ENCODE data around the gene NPAS3. TPM values are rescaled to one million over a fixed set of nuclear protein-coding genes. Genes with fewer than 3 reads are reported as not detected.

NPAS3 gene
- total and polyA plus RNA-seq, 2 of the 13 experiments (the other 11 are each of a cell fraction or from before 2014, with no cell fraction given): not detected

GRCh38 chr14:33685026-33685425 is 746.3 kb downstream of the NPAS3 start:
- H3K79me2 ChIP-seq (ENCODE audit: insufficient read depth, low read length): no peaks in the 10 kb centered on the region
- H3K9ac ChIP-seq (ENCODE audit: insufficient read depth, low read depth, low read length): no peak overlapping the region
- FAIRE-seq (no peak), DNase-seq (ENCODE audit: low spot score) (no peak), ATAC-seq (no peak)
- in situ Hi-C loops (cut with HindIII; ENCODE audit: extremely low pct_ligation_motif_present, low pct_unique_long_range_greater_than_20kb): no loop called here
- BruUV-seq (replicated peaks): no TSS peak
- H2AFZ ChIP-seq (ENCODE audit: low read length): no peak overlapping the region
- H4K20me1 ChIP-seq (ENCODE audit: insufficient read depth, low read length): no peaks in the 10 kb centered on the region
- POLR2A ChIA-PET: no interaction called here
- H3K9me3 ChIP-seq (ENCODE audit: low read length): no peaks in the 10 kb centered on the region
- no peaks in the 10 kb centered on the region for H3K36me3 ChIP-seq (replicated peaks in 1 of 2; ENCODE audit: control insufficient read depth in 1 of 2, insufficient read depth in 2 of 2, low read length in 2 of 2)
- WGBS (ENCODE audit: low lambda C conversion rate): 19% methylated on average over 9 of the region's 9 CpGs
- intact Hi-C loops (cut with micrococcal nuclease; ENCODE audit: unreplicated experiment): no loop called here
- H3K27ac ChIP-seq (ENCODE audit: extremely low read length, insufficient read depth, low read length): no peak overlapping the region
- no peak overlapping the region for H3K4me2 ChIP-seq (ENCODE audit: low read depth, low read length)
- no peak overlapping the region for H3K4me3 ChIP-seq (replicated peaks in 1 of 3; ENCODE audit: insufficient read depth in 1 of 3, low read depth in 2 of 3, low read length in 3 of 3)
- H3K4me1 ChIP-seq (ENCODE audit: insufficient read depth, low read length): no peaks in the 10 kb centered on the region
- no peaks in the 10 kb centered on the region for H3K27me3 ChIP-seq (ENCODE audit: control insufficient read depth in 1 of 2, insufficient read depth in 2 of 2, low read length in 2 of 2)
- TF ChIP-seq TRAFD1 (CRISPR knock-in tag; IDR thresholded peaks at IDR 0.05; ENCODE audit: borderline replicate concordance) (no peak), CREB1 (IDR thresholded peaks at IDR 0.05) (peak; percentile 45; the same call in 1 of the 2 replicates), CREB1 (CRISPR knock-in tag; IDR thresholded peaks at IDR 0.05) (no peak)
- CTCF ChIA-PET (ENCODE audit: low intra/inter-chr PET ratio, low total read pairs): no interaction called here

- in situ Hi-C loops (cut with HindIII; ENCODE audit: extremely low pct_ligation_motif_present, low pct_unique_long_range_greater_than_20kb): no loop called here
- Histone ChIP-seq H3K4me2 (ENCODE audit: low read depth, low read length) (no peak overlapping the region), H3K36me3 (replicated peaks in 1 of 2; ENCODE audit: control insufficient read depth in 1 of 2, insufficient read depth in 2 of 2, low read length in 2 of 2) (no peaks in the 10 kb centered on the region), H3K79me2 (ENCODE audit: insufficient read depth, low read length) (no peaks in the 10 kb centered on the region), H3K9ac (ENCODE audit: insufficient read depth, low read depth, low read length) (no peak overlapping the region), H3K4me1 (ENCODE audit: insufficient read depth, low read length) (no peaks in the 10 kb centered on the region), H2AFZ (ENCODE audit: low read length) (no peak overlapping the region), H3K9me3 (ENCODE audit: low read length) (no peaks in the 10 kb centered on the region), H3K4me3 (replicated peaks in 1 of 3; ENCODE audit: insufficient read depth in 1 of 3, low read depth in 2 of 3, low read length in 3 of 3) (no peak overlapping the region), H3K27ac (ENCODE audit: extremely low read length, insufficient read depth, low read length) (no peak overlapping the region), H3K27me3 (ENCODE audit: control insufficient read depth in 1 of 2, insufficient read depth in 2 of 2, low read length in 2 of 2) (no peaks in the 10 kb centered on the region), H4K20me1 (ENCODE audit: insufficient read depth, low read length) (no peaks in the 10 kb centered on the region)
- no TSS peak for BruUV-seq (replicated peaks)
- CTCF ChIA-PET (ENCODE audit: low intra/inter-chr PET ratio, low total read pairs): no interaction called here
- DNase-seq (ENCODE audit: low spot score) (no peak), ATAC-seq (no peak), FAIRE-seq (no peak)
- POLR2A ChIA-PET: no interaction called here
- intact Hi-C loops (cut with micrococcal nuclease; ENCODE audit: unreplicated experiment): no loop called here
- 0% methylated on average over 1 of the region's 1 CpG for WGBS (ENCODE audit: low lambda C conversion rate)
- TF ChIP-seq ZNF740 (CRISPR knock-in tag; IDR thresholded peaks at IDR 0.05) (no peak), BRD4 (CRISPR knock-in tag; IDR thresholded peaks at IDR 0.05) (no peak), ZSCAN12 (CRISPR knock-in tag; IDR thresholded peaks at IDR 0.05) (no peak), NFKB2 (CRISPR knock-in tag; IDR thresholded peaks at IDR 0.05; ENCODE audit: borderline replicate concordance) (no peak), HDAC2 (CRISPR knock-in tag; IDR thresholded peaks at IDR 0.05) (no peak), SNAPC5 (CRISPR knock-in tag; IDR thresholded peaks at IDR 0.05; ENCODE audit: borderline replicate concordance) (no peak), SRSF4 (IDR thresholded peaks at IDR 0.05; ENCODE audit: low read depth, low read length, poor library complexity, severe bottlenecking) (no peak)
Observed at GRCh38 chr14:33685698-33686097, 747.0 kb downstream of the NPAS3 start.

Measured in HepG2 (cell line).